IMR-90 (cell line): ENCODE data around the gene SMOC1. TPM values are rescaled to one million over a fixed set of nuclear protein-coding genes. Genes with fewer than 3 reads are reported as not detected.

Experiments used
- ATAC-seq: fragments of 200-7000 bp; cut with Tn5 transposase; 2 replicates; pipeline ENCODE4 v1.9.1; 2020; ENCODE audit warnings: low read depth, mild to moderate bottlenecking, moderate library complexity
- BruUV-seq: library from RNA; stranded (reverse); fragments of 400-500 nt; replicated peaks from 2 replicates; lab custom pipeline; 2021; lab: Mats Ljungman, UMichigan
- CTCF ChIA-PET: fragments of 300-600 bp; formaldehyde crosslinking; extraction: SDS; loops from one replicate; lab custom pipeline; 2021; ENCODE audit warnings: antibody characterized with exemption; lab: Yijun Ruan, JAX
- POLR2A ChIA-PET: fragments of 300-600 bp; sonication (Branson Sonifier 250); formaldehyde crosslinking; loops from one replicate; lab custom pipeline; 2022; ENCODE audit warnings: antibody characterized with exemption; ENCODE audit not compliant: unreplicated experiment; lab: Charles Lee
- DNase-seq: peaks from one replicate; pipeline ENCODE4 v3.0.0; 2013
- H2AFZ ChIP-seq: replicated peaks from 2 replicates; pipeline ENCODE3; 2013; ENCODE audit warnings: low read length, mild to moderate bottlenecking; ENCODE audit not compliant: poor library complexity
- H2AK5ac ChIP-seq: 2 replicates; pipeline ENCODE4 v1.6.1; 2013; ENCODE audit warnings: low read depth, low read length, inconsistent platforms
- H2AK9ac ChIP-seq: replicated peaks from 2 replicates; pipeline ENCODE3; 2013; ENCODE audit warnings: mild to moderate bottlenecking, low read depth, low read length, moderate library complexity; ENCODE audit not compliant: poor library complexity
- H2BK120ac ChIP-seq: 2 replicates; pipeline ENCODE4 v1.6.1; 2013; ENCODE audit warnings: low read depth, low read length, inconsistent platforms
- H2BK15ac ChIP-seq: 3 replicates; pipeline ENCODE4 v1.6.1; 2013; ENCODE audit warnings: low read depth, low read length, inconsistent platforms
- H2BK20ac ChIP-seq: 2 replicates; pipeline ENCODE4 v1.6.1; 2013; ENCODE audit warnings: low read depth, mild to moderate bottlenecking, inconsistent platforms, low read length, moderate library complexity
- H2BK5ac ChIP-seq: 2 replicates; pipeline ENCODE4 v1.6.1; 2013; ENCODE audit warnings: mild to moderate bottlenecking, low read depth, low read length, inconsistent platforms; ENCODE audit not compliant: poor library complexity, severe bottlenecking
- H3K14ac ChIP-seq: replicated peaks from 2 replicates; pipeline ENCODE4 v1.6.1; 2013; ENCODE audit warnings: low read depth, low read length, inconsistent platforms
- H3K18ac ChIP-seq: 2 replicates; pipeline ENCODE4 v1.6.1; 2013; ENCODE audit warnings: low read depth, low read length, control low read depth
- H3K23ac ChIP-seq: 2 replicates; pipeline ENCODE4 v1.6.1; 2013; ENCODE audit warnings: low read depth, low read length, inconsistent platforms
- H3K27ac ChIP-seq: 2 replicates; pipeline ENCODE4 v1.5.1; 2013; ENCODE audit warnings: mild to moderate bottlenecking, control low read depth, low read length; ENCODE audit not compliant: insufficient read depth
- H3K27me3 ChIP-seq: 2 replicates; pipeline ENCODE4 v1.6.1; 2013; ENCODE audit warnings: low read length; ENCODE audit not compliant: control insufficient read depth, insufficient read depth
- H3K36me3 ChIP-seq: 2 replicates; pipeline ENCODE4 v1.6.1; 2013; ENCODE audit warnings: low read length, mixed read lengths; ENCODE audit not compliant: control insufficient read depth, insufficient read depth
- H3K4ac ChIP-seq: 2 replicates; pipeline ENCODE4 v1.6.1; 2013; ENCODE audit warnings: low read depth, low read length, inconsistent platforms
- H3K4me1 ChIP-seq: 2 replicates; pipeline ENCODE4 v1.6.1; 2013; ENCODE audit warnings: low read length, mixed read lengths; ENCODE audit not compliant: control insufficient read depth, insufficient read depth
- H3K4me2 ChIP-seq: 2 replicates; pipeline ENCODE4 v1.6.1; 2013; ENCODE audit warnings: low read depth, mild to moderate bottlenecking, control low read depth, low read length, moderate library complexity
- H3K4me3 ChIP-seq: 2 replicates; pipeline ENCODE4 v1.5.1; 2013; ENCODE audit warnings: low read depth, mild to moderate bottlenecking, control low read depth, low read length, moderate library complexity; ENCODE audit not compliant: insufficient read depth
- H3K56ac ChIP-seq: 2 replicates; pipeline ENCODE4 v1.6.1; 2013; ENCODE audit warnings: low read length, inconsistent platforms; ENCODE audit not compliant: insufficient read depth; ENCODE audit errors: extremely low read depth
- H3K79me1 ChIP-seq, 2 experiments: 2 replicates each; pipeline ENCODE4 v1.6.1; 2013; ENCODE audit warnings: low read length in 2 of 2, inconsistent platforms in 1 of 2, low read depth in 1 of 2
- H3K9ac ChIP-seq: 2 replicates; pipeline ENCODE4 v1.6.1; 2013; ENCODE audit warnings: low read depth, low read length, control low read depth
- H3K9me1 ChIP-seq: 2 replicates; pipeline ENCODE4 v1.6.1; 2013; ENCODE audit warnings: low read length, inconsistent platforms; ENCODE audit not compliant: insufficient read depth
- H3K9me3 ChIP-seq: 2 replicates; pipeline ENCODE4 v1.6.1; 2013; ENCODE audit warnings: low read length; ENCODE audit not compliant: control insufficient read depth, insufficient read depth
- H4K20me1 ChIP-seq: 2 replicates; pipeline ENCODE4 v1.6.1; 2013; ENCODE audit warnings: low read length, inconsistent platforms; ENCODE audit not compliant: insufficient read depth
- H4K5ac ChIP-seq: 2 replicates; pipeline ENCODE4 v1.6.1; 2013; ENCODE audit warnings: mild to moderate bottlenecking, low read depth, low read length, control low read depth
- H4K8ac ChIP-seq, 2 experiments: 2 replicates each; pipeline ENCODE4 v1.6.1; 2013; ENCODE audit warnings: low read depth in 2 of 2, low read length in 2 of 2, control low read depth in 1 of 2, inconsistent platforms in 1 of 2
- H4K91ac ChIP-seq: 2 replicates; pipeline ENCODE4 v1.6.1; 2013; ENCODE audit warnings: low read depth, low read length, inconsistent platforms; ENCODE audit not compliant: insufficient read depth
- CEBPB ChIP-seq: IDR thresholded peaks from 2 replicates; pipeline ENCODE4 v1.6.1; 2012; ENCODE audit warnings: low read depth, low read length, improper control_type of control experiment
- ELK1 ChIP-seq: fragments of 150-350 bp; IDR thresholded peaks from 2 replicates; pipeline ENCODE4 v1.6.1; 2016; ENCODE audit warnings: low read depth, mild to moderate bottlenecking, low read length, moderate library complexity, borderline replicate concordance
- MXI1 ChIP-seq: IDR thresholded peaks from 2 replicates; pipeline ENCODE4 v1.6.1; 2012; ENCODE audit warnings: low read depth, mild to moderate bottlenecking, low read length, moderate library complexity, borderline replicate concordance
- POLR2A ChIP-seq: IDR thresholded peaks from 2 replicates; pipeline ENCODE4 v1.6.1; 2012; ENCODE audit warnings: mild to moderate bottlenecking, low read depth, low read length
- RFX5 ChIP-seq: IDR thresholded peaks from 2 replicates; pipeline ENCODE4 v1.8.0; 2012; ENCODE audit warnings: low read depth, mild to moderate bottlenecking, low read length, moderate library complexity
- SMC3 ChIP-seq: fragments of 150-350 bp; IDR thresholded peaks from 2 replicates; pipeline ENCODE4 v1.6.1; 2016; ENCODE audit warnings: low read depth, mild to moderate bottlenecking, antibody characterized with exemption, low read length, moderate library complexity
- WGBS, 2 experiments: methylation state at CpG; one replicate each; pipeline versions ENCODE4 v1.1.5 to v1.1.7; 2013; ENCODE audit warnings: missing lambda C conversion rate in 2 of 2; ENCODE audit not compliant: insufficient read length in 1 of 2; ENCODE audit errors: extremely low coverage in 2 of 2; 5-methylcytosine and 5-hydroxymethylcytosine counted together
- dilution Hi-C: fragments of 300-500 bp; cut with HindIII; formaldehyde crosslinking; loops from one replicate; pipeline ENCODE4 v1.14.3; 2018; ENCODE audit warnings: low sequenced_read_pairs; ENCODE audit not compliant: unreplicated experiment
- in situ Hi-C: fragments of 300-500 bp; cut with MboI; formaldehyde crosslinking; loops from 3 replicates; pipeline ENCODE4 v1.14.3; 2019; ENCODE audit warnings: low sequenced_read_pairs, inconsistent platforms, mixed read lengths
- intact Hi-C: fragments of 100-400 bp; cut with micrococcal nuclease; formaldehyde crosslinking; loops from 2 replicates; pipeline ENCODE4 v1.10.0; 2022
- polyA plus RNA-seq, 3 experiments: library from polyadenylated mRNA; depleted of rRNA; stranded (reverse); fragments of >200 nt; gene quantifications; 2 replicates each; pipeline ENCODE4 v1.2.3, GENCODE V29; 2012; ENCODE audit warnings: low replicate concordance in 1 of 3
- total RNA-seq: library from RNA; depleted of rRNA; stranded (reverse); fragments of >200 nt; gene quantifications from 2 replicates; pipeline ENCODE4 v1.2.3, GENCODE V29; 2012
- TF ChIP-seq, protein P1 (sequence below): fragments of 150-350 bp; IDR thresholded peaks from 2 replicates; pipeline ENCODE4 v1.6.1; 2017; ENCODE audit warnings: mild to moderate bottlenecking, antibody characterized with exemption, low read length, low read depth

SMOC1 gene
- total and polyA plus RNA-seq, 2 of the 4 experiments (the other 2 are of a cell fraction) = 0.90 to 4.1 TPM

- H2BK5ac ChIP-seq = no peak overlapping the region
- H4K8ac ChIP-seq = no peak overlapping the region
- DNase-seq (no peak), ATAC-seq (no peak)
- no peak overlapping the region for H4K91ac ChIP-seq
- no TSS peak for BruUV-seq
- no peaks in the 10 kb centered on the region for H3K9me3 ChIP-seq
- no peak overlapping the region for H3K14ac ChIP-seq
- H4K20me1 ChIP-seq = no peaks in the 10 kb centered on the region
- no peak overlapping the region for H3K4me3 ChIP-seq
- WGBS, 2 experiments = no CpG with 5 or more reads among the region's 2 CpGs
- no peak overlapping the region for H2BK15ac ChIP-seq
- no peaks in the 10 kb centered on the region for H3K9me1 ChIP-seq
- no peak overlapping the region for H3K23ac ChIP-seq
- no peak for TF ChIP-seq ELK1
- TF ChIP-seq SMC3 = no peak
- TF ChIP-seq CEBPB = no peak
- TF ChIP-seq POLR2A = no peak
- no peak for TF ChIP-seq MXI1
- no peak for TF ChIP-seq RFX5
- TF ChIP-seq, protein P1, sequence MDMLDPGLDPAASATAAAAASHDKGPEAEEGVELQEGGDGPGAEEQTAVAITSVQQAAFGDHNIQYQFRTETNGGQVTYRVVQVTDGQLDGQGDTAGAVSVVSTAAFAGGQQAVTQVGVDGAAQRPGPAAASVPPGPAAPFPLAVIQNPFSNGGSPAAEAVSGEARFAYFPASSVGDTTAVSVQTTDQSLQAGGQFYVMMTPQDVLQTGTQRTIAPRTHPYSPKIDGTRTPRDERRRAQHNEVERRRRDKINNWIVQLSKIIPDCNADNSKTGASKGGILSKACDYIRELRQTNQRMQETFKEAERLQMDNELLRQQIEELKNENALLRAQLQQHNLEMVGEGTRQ = no peak
- dilution Hi-C loops = no loop called here
- no peak overlapping the region for H3K9ac ChIP-seq
- H3K4ac ChIP-seq = no peak overlapping the region
- CTCF ChIA-PET = interaction anchor here (1.2 kb wide), 1 partner anchor 32 kb away, joined by 3 read pairs; no protein-coding TSS in a partner anchor
- no peak overlapping the region for H4K5ac ChIP-seq
- H3K79me1 ChIP-seq = no peaks in the 10 kb centered on the region
- no peaks in the 10 kb centered on the region for H3K36me3 ChIP-seq
- H2AFZ ChIP-seq = no peak overlapping the region
- H2BK20ac ChIP-seq = no peak overlapping the region
- no peaks in the 10 kb centered on the region for H3K4me1 ChIP-seq
- intact Hi-C loops = no loop called here
- H3K56ac ChIP-seq = no peak overlapping the region
- H3K18ac ChIP-seq = no peak overlapping the region
- peaks cover 39% of the 10 kb centered on the region for H3K27me3 ChIP-seq
- H2AK5ac ChIP-seq = no peak overlapping the region
- no peak overlapping the region for H2BK120ac ChIP-seq
- in situ Hi-C loops = no loop called here
- no peak overlapping the region for H3K27ac ChIP-seq
- POLR2A ChIA-PET = interaction anchor here (0.6 kb wide), 1 partner anchor 969 kb away, joined by 3 read pairs; no protein-coding TSS in a partner anchor
- no peak overlapping the region for H2AK9ac ChIP-seq
- no peak overlapping the region for H3K4me2 ChIP-seq
Observed at GRCh38 chr14:69854598-69854997, 24.6 kb upstream of the SMOC1 start.
